Peyer's patch (tissue), 4 donors: ENCODE data around the gene KRT78.

ENCODE experiments used
- POLR2A ChIP-seq, 2 donors: fragments of 450-650 bp; IDR thresholded peaks; one replicate each; pipeline ENCODE4 v1.5.1; 2017; ENCODE audit warnings: antibody characterized with exemption in 2 of 2, mild to moderate bottlenecking in 2 of 2, moderate library complexity in 2 of 2
- TF ChIP-seq, protein P1 (sequence below), 6 experiments: fragments of 450-650 bp in 4 of 6; fragments of 200-600 bp in 2 of 6; sonication (generic) in 1 of 6; IDR thresholded peaks; one replicate each; pipeline ENCODE4 v1.5.1; 2017 to 2019; ENCODE audit warnings: antibody characterized with exemption in 6 of 6, mild to moderate bottlenecking in 3 of 6, moderate library complexity in 1 of 6

DNA sequence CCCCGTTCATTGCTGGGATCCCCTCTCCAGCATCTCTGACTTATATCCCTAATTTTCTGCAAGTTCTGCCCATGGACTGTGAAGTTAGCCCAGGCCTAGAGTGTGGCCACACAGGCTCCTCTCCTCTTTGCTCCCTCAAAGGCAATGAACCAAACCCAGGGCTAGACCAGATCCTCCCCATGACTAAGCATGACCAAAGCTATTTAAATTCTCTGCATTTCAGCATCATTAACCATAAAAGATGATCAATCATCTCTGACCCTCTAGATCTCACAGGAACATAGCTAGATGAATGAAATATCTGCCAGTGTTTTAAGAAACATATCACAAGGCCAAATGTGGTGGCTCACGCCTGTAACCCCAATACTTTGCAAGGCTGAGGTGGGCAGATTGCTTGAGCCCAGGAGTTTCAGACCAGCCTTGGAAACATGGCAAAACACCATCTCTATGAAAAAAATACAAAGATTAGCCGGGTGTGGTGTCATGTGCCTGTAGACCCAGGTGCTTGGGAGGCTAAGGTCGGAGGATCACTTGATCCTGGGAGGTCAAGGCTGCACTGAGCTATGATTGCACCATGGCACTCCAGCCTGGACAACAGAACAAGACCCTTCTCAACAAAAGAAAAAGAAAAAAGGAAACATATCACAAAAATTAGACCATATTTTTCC, 50.7 kb downstream of the KRT78 start:
- TF ChIP-seq, protein P1, sequence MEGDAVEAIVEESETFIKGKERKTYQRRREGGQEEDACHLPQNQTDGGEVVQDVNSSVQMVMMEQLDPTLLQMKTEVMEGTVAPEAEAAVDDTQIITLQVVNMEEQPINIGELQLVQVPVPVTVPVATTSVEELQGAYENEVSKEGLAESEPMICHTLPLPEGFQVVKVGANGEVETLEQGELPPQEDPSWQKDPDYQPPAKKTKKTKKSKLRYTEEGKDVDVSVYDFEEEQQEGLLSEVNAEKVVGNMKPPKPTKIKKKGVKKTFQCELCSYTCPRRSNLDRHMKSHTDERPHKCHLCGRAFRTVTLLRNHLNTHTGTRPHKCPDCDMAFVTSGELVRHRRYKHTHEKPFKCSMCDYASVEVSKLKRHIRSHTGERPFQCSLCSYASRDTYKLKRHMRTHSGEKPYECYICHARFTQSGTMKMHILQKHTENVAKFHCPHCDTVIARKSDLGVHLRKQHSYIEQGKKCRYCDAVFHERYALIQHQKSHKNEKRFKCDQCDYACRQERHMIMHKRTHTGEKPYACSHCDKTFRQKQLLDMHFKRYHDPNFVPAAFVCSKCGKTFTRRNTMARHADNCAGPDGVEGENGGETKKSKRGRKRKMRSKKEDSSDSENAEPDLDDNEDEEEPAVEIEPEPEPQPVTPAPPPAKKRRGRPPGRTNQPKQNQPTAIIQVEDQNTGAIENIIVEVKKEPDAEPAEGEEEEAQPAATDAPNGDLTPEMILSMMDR (IDR thresholded peaks at IDR 0.05) = no peak
- no peak for TF ChIP-seq POLR2A (IDR thresholded peaks at IDR 0.05)
